ENCODE results near the gene SPATA16. TPM values are rescaled to one million over a fixed set of nuclear protein-coding genes. Genes with fewer than 3 reads are reported as not detected.

SPATA16 gene
- total RNA-seq, 1 experiment from 2014 or later, result 0.44 TPM

GRCh38 chr3:173064631-173065030 is 76.4 kb downstream of the SPATA16 start:
- no peak overlapping the region for H3K27ac Mint-ChIP-seq
- POLR2A ChIA-PET, result no interaction called here
- peaks cover 8% of the 10 kb centered on the region for H3K4me1 Mint-ChIP-seq
- CTCF ChIA-PET, result no interaction called here
- DNase-seq (ENCODE audit: low spot score) (no peak), ATAC-seq (no peak)
- peaks cover 7% of the 10 kb centered on the region for H3K9me3 Mint-ChIP-seq
- no peaks in the 10 kb centered on the region for H3K27me3 Mint-ChIP-seq (ENCODE audit: low read depth)
- peaks cover 3% of the 10 kb centered on the region; the same call in 1 of the 2 replicates for H3K36me3 Mint-ChIP-seq
- H3K4me3 Mint-ChIP-seq, result no peak overlapping the region
- no peak for TF ChIP-seq MYBL2 (CRISPR knock-in tag; IDR thresholded peaks at IDR 0.05)
- TF ChIP-seq GABPB1 (CRISPR knock-in tag; IDR thresholded peaks at IDR 0.05), result no peak
- no peak for TF ChIP-seq KAT7 (CRISPR knock-in tag; IDR thresholded peaks at IDR 0.05; ENCODE audit: borderline replicate concordance)
- TF ChIP-seq ATF1 (CRISPR knock-in tag; IDR thresholded peaks at IDR 0.05), result no peak
- TF ChIP-seq CBFB (CRISPR knock-in tag; IDR thresholded peaks at IDR 0.05; ENCODE audit: low read depth), result no peak
- TF ChIP-seq USF2 (CRISPR knock-in tag; IDR thresholded peaks at IDR 0.05), result no peak
- no peak for TF ChIP-seq ZNF532 (CRISPR knock-in tag; IDR thresholded peaks at IDR 0.05; ENCODE audit: borderline replicate concordance)
- TF ChIP-seq USF1 (CRISPR knock-in tag; IDR thresholded peaks at IDR 0.05), result no peak
- TF ChIP-seq ESRRA (CRISPR knock-in tag; IDR thresholded peaks at IDR 0.05; ENCODE audit: borderline replicate concordance), result no peak
- no peak for TF ChIP-seq GTF2I (CRISPR knock-in tag; conservative IDR thresholded peaks at IDR 0.05)

GRCh38 chr3:173058229-173058628 is 82.8 kb downstream of the SPATA16 start:
- H3K9me3 Mint-ChIP-seq, result no peaks in the 10 kb centered on the region
- TF ChIP-seq ZNF396 (CRISPR knock-in tag; IDR thresholded peaks at IDR 0.05; ENCODE audit: borderline replicate concordance), result no peak
- no peak for TF ChIP-seq IRF1 (CRISPR knock-in tag; IDR thresholded peaks at IDR 0.05)
- TF ChIP-seq ATF1 (CRISPR knock-in tag; IDR thresholded peaks at IDR 0.05), result no peak
- TF ChIP-seq, protein P1, sequence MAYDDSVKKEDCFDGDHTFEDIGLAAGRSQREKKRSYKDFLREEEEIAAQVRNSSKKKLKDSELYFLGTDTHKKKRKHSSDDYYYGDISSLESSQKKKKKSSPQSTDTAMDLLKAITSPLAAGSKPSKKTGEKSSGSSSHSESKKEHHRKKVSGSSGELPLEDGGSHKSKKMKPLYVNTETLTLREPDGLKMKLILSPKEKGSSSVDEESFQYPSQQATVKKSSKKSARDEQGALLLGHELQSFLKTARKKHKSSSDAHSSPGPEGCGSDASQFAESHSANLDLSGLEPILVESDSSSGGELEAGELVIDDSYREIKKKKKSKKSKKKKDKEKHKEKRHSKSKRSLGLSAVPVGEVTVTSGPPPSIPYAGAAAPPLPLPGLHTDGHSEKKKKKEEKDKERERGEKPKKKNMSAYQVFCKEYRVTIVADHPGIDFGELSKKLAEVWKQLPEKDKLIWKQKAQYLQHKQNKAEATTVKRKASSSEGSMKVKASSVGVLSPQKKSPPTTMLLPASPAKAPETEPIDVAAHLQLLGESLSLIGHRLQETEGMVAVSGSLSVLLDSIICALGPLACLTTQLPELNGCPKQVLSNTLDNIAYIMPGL (CRISPR knock-in tag; IDR thresholded peaks at IDR 0.05), result no peak
- TF ChIP-seq ETV6 (CRISPR knock-in tag; IDR thresholded peaks at IDR 0.05), result no peak
- TF ChIP-seq ZNF263 (CRISPR knock-in tag; IDR thresholded peaks at IDR 0.05; ENCODE audit: low read depth), result no peak
- TF ChIP-seq, protein P2, sequence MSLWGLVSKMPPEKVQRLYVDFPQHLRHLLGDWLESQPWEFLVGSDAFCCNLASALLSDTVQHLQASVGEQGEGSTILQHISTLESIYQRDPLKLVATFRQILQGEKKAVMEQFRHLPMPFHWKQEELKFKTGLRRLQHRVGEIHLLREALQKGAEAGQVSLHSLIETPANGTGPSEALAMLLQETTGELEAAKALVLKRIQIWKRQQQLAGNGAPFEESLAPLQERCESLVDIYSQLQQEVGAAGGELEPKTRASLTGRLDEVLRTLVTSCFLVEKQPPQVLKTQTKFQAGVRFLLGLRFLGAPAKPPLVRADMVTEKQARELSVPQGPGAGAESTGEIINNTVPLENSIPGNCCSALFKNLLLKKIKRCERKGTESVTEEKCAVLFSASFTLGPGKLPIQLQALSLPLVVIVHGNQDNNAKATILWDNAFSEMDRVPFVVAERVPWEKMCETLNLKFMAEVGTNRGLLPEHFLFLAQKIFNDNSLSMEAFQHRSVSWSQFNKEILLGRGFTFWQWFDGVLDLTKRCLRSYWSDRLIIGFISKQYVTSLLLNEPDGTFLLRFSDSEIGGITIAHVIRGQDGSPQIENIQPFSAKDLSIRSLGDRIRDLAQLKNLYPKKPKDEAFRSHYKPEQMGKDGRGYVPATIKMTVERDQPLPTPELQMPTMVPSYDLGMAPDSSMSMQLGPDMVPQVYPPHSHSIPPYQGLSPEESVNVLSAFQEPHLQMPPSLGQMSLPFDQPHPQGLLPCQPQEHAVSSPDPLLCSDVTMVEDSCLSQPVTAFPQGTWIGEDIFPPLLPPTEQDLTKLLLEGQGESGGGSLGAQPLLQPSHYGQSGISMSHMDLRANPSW (CRISPR knock-in tag; conservative IDR thresholded peaks at IDR 0.05; ENCODE audit: low read depth), result no peak
- TF ChIP-seq MLX (CRISPR knock-in tag; IDR thresholded peaks at IDR 0.05), result no peak
- no peak for TF ChIP-seq USF2 (CRISPR knock-in tag; IDR thresholded peaks at IDR 0.05)

More at GRCh38 chr3:173058229-173058628, 82.8 kb downstream of the SPATA16 start:
- ChIA-PET CTCF (no interaction called here), POLR2A (no interaction called here)
- Mint-ChIP-seq H3K27me3 (ENCODE audit: low read depth) (no peaks in the 10 kb centered on the region), H3K36me3 (no peaks in the 10 kb centered on the region; the same call in 1 of the 2 replicates), H3K4me3 (no peak overlapping the region), H3K27ac (no peak overlapping the region), H3K4me1 (peaks cover 4% of the 10 kb centered on the region; the same call in 1 of the 2 replicates)
- ATAC-seq (no peak), DNase-seq (ENCODE audit: low spot score) (no peak)
